Thyroid gland (tissue), 4 donors: Measurements from ENCODE around the gene CHEK1. TPM values are rescaled to one million over a fixed set of nuclear protein-coding genes. Genes with fewer than 3 reads are reported as not detected.
"Not testable (repeated sequence)": the region's sequence is repeated elsewhere in the genome, so short reads cannot be mapped to it uniquely, and the experiment has no call there.

Source experiments
- DNase-seq, 2 donors: peaks; one replicate each; pipeline ENCODE4 v3.0.0-alpha.2; 2019
- H3K27ac ChIP-seq, 3 donors: fragments of 200-600 bp; sonication (generic); 1 replicate in 2 of 3; 2 replicates in 1 of 3; pipeline ENCODE4 v1.5.1; 2016 to 2019; ENCODE audit warnings: mild to moderate bottlenecking in 1 of 3, moderate library complexity in 1 of 3
- H3K27me3 ChIP-seq: fragments of 200-600 bp; sonication (generic); one replicate; pipeline ENCODE4 v1.5.1; 2019
- H3K36me3 ChIP-seq, 2 donors: fragments of 200-600 bp; sonication (generic); one replicate each; pipeline ENCODE4 v1.5.1; 2016 to 2019
- H3K4me1 ChIP-seq, 2 donors: fragments of 200-600 bp; sonication (generic); one replicate each; pipeline ENCODE4 v1.5.1; 2017 to 2019
- H3K4me3 ChIP-seq, 3 donors: fragments of 200-600 bp; sonication (generic); replicated peaks in 1 of 3; 1 replicate in 2 of 3; 2 replicates in 1 of 3; pipeline ENCODE4 v1.5.1; 2016; ENCODE audit warnings: mild to moderate bottlenecking in 1 of 3
- H3K9me3 ChIP-seq: fragments of 200-600 bp; sonication (generic); one replicate; pipeline ENCODE4 v1.5.1; 2017
- POLR2A ChIP-seq, 2 donors: fragments of 450-650 bp; IDR thresholded peaks; one replicate each; pipeline ENCODE4 v1.6.1; 2017; ENCODE audit warnings: antibody characterized with exemption in 2 of 2, mild to moderate bottlenecking in 2 of 2, moderate library complexity in 1 of 2
- WGBS, 2 donors: methylation state at CpG; one replicate each; pipeline ENCODE4 v1.1.5; 2017; 5-methylcytosine and 5-hydroxymethylcytosine counted together
- intact Hi-C: fragments of 100-400 bp; cut with DNase I; formaldehyde crosslinking; loops from one replicate; pipeline ENCODE4 v1.15.1; 2023
- total RNA-seq, 4 donors: library from RNA; depleted of rRNA; stranded (reverse); fragments of >200 nt; gene quantifications; one replicate each; pipeline ENCODE4 v1.2.3, GENCODE V29; 2016
- TF ChIP-seq, protein P1 (sequence below), 6 experiments: fragments of 200-600 bp in 3 of 6; fragments of 450-650 bp in 3 of 6; sonication (generic) in 3 of 6; IDR thresholded peaks; one replicate each; pipeline ENCODE4 v1.5.1; 2016 to 2019; ENCODE audit warnings: antibody characterized with exemption in 6 of 6, mild to moderate bottlenecking in 2 of 6, inconsistent platforms in 1 of 6, moderate library complexity in 1 of 6

CHEK1 gene
- total RNA-seq, 4 donors from 2014 or later, result 0.78 to 3.4 (median 1.4) TPM

DNA sequence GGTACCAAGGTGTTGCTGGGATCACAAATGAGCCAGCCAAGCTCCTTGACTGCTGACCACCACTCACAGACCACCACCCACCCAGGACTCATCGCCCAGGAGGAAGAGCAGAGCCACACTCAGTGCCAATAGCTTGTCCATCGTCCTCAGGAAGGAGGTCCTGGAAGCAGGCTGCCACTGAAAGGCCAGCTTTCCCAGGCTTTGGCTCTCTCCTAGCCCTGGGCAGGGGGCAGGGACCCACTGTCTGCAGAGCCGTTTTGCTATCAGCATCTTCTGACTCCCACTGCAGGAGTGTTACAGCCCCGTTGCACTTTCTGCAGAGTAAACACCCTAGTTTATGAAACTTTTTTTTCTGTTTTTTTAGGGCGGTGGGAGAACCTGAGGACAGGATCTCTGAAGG is 67.9 kb downstream of the CHEK1 start:
- H3K27ac ChIP-seq, result no peak overlapping the region
- H3K9me3 ChIP-seq, result no peaks in the 10 kb centered on the region
- H3K27me3 ChIP-seq, result no peaks in the 10 kb centered on the region
- H3K4me3 ChIP-seq, result no peak overlapping the region
- no peaks in the 10 kb centered on the region for H3K4me1 ChIP-seq
- WGBS, 2 donors, result 72 to 74% methylated on average over 5 of the region's 5 CpGs
- intact Hi-C loops, result no loop called here
- DNase-seq, result no peak
- TF ChIP-seq POLR2A (IDR thresholded peaks at IDR 0.05), result no peak
- TF ChIP-seq, protein P1, sequence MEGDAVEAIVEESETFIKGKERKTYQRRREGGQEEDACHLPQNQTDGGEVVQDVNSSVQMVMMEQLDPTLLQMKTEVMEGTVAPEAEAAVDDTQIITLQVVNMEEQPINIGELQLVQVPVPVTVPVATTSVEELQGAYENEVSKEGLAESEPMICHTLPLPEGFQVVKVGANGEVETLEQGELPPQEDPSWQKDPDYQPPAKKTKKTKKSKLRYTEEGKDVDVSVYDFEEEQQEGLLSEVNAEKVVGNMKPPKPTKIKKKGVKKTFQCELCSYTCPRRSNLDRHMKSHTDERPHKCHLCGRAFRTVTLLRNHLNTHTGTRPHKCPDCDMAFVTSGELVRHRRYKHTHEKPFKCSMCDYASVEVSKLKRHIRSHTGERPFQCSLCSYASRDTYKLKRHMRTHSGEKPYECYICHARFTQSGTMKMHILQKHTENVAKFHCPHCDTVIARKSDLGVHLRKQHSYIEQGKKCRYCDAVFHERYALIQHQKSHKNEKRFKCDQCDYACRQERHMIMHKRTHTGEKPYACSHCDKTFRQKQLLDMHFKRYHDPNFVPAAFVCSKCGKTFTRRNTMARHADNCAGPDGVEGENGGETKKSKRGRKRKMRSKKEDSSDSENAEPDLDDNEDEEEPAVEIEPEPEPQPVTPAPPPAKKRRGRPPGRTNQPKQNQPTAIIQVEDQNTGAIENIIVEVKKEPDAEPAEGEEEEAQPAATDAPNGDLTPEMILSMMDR (IDR thresholded peaks at IDR 0.05), result no peak
- H3K36me3 ChIP-seq, result no peaks in the 10 kb centered on the region

DNA sequence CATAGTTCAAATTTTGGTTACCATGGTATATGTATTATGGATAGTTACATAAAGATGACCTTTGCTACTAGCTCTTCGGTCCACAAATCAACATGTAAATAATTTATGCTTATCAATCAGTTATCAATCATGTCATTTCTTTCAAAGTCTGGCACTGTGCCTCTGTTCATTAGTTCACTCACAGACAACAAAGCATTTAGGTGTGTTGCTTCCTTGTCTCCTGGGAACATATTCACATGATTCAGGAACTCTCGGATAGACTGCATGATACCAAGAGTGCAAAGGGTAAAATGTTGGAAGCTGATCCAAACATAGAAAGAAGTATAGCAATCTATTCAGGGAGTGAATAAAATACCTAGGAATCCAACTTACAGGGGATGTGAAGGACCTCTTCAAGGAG is 70.0 kb downstream of the CHEK1 start:
- DNase-seq, result no peak
- WGBS, 2 donors, result 85 to 91% methylated on average over 2 of the region's 2 CpGs
- no peak overlapping the region for H3K4me3 ChIP-seq
- H3K9me3 ChIP-seq, result no peaks in the 10 kb centered on the region
- no peaks in the 10 kb centered on the region for H3K36me3 ChIP-seq
- no peaks in the 10 kb centered on the region for H3K4me1 ChIP-seq
- no peak overlapping the region for H3K27ac ChIP-seq
- intact Hi-C loops, result no loop called here
- no peaks in the 10 kb centered on the region for H3K27me3 ChIP-seq
- TF ChIP-seq, protein P1 (IDR thresholded peaks at IDR 0.05), result no peak
- no peak for TF ChIP-seq POLR2A (IDR thresholded peaks at IDR 0.05)

DNA sequence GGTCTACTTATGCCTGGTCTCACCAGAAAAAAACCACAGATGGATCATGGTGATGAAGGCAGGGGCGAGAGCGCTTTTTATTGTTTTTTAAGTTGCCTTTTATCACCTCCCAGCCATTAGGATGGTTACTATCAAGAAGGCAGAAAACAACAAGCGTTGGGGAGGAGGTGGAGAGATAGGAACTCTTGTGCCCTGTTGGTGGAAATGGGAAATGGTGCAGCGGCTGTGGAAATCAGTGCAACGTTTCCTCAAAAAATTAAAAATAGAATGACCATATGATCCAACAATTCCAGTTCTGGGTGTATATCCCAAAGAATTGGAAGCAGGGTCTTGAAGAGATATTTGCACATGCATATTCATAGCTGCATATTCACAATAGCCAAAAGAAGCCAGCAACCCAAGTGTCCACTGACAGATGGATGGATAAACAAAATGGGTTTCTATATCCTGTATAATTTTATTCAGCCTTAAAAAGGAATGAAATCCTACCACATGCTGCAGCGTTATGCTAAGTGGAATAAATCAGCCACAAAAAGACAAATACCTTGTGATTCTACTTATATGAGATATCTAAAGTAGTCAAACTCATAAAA is 76.2 kb downstream of the CHEK1 start:
- 83 to 88% methylated on average over 6 of the region's 6 CpGs for WGBS, 2 donors
- TF ChIP-seq, protein P1 (IDR thresholded peaks at IDR 0.05), result no peak
- TF ChIP-seq POLR2A (IDR thresholded peaks at IDR 0.05), result no peak
- no peaks in the 10 kb centered on the region for H3K36me3 ChIP-seq
- no peak overlapping the region for H3K27ac ChIP-seq
- no peaks in the 10 kb centered on the region for H3K4me1 ChIP-seq
- no peaks in the 10 kb centered on the region for H3K27me3 ChIP-seq
- no peak for DNase-seq
- no peak overlapping the region for H3K4me3 ChIP-seq
- no peaks in the 10 kb centered on the region for H3K9me3 ChIP-seq
- intact Hi-C loops, result no loop called here

DNA sequence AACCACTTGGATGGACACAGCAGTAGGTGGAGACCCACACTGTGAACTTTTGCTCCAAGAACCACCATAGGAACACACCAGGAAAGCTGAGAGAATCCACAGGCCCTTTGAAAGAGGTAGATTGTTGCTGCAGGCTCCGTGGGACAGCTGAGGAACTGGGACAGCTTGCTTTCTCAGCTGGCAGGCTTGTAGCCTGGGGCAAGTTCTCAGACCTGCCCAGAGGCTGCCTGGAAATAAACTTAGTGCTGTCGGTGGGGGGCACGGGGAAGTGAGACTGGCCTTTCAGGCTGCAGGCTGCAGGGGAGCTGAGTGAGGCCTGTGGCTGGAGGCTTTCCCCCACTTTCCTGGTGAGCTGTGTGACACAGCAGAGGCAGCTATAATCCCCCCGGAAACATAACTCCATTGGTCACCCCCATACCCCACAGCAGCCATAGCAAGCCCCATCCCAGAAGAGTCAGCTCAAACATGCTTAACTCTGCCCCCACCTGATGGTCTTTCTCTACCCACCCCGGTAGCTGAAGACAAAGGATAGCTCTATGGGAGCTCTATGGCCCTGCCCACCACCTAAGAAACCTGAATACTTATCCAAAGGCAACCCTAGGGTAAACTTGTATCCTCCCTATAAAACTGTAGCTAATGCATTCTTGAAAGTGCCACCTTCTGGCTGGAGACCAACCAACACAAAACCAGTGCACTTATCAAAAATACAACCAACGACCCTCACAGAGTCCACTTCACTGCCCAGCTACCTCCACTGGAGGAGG is 77.1 kb downstream of the CHEK1 start:
- intact Hi-C loops, result no loop called here
- no peak for DNase-seq
- 41 to 54% methylated on average over 6 of the region's 6 CpGs for WGBS, 2 donors

DNA sequence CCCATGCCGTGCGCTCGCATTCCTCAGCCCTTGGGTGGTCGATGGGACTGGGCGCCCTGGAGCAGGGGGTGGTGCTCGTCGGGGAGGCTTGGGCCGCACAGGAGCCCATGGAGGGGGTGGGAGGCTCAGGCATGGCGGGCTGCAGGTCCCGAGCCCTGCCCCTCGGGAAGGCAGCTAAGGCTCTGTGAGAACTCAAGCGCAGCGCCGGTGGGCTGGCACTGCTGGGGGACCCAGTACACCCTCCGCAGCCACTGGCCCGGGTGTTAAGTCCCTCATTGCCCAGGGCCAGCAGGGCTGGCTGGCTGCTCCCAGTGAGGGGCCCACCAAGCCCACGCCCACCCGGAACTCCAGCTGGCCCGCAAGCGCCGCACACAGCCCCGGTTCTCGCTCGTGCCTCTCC is 79.7 kb downstream of the CHEK1 start:
- intact Hi-C loops, H3K9me3 ChIP-seq, H3K4me1 ChIP-seq, H3K27ac ChIP-seq, H3K4me3 ChIP-seq, DNase-seq, H3K36me3 ChIP-seq, H3K27me3 ChIP-seq: not testable (repeated sequence)
- 95 to 96% methylated on average over 5 to 12 of the region's 24 CpGs for WGBS, 2 donors

More for the DNA sequence above, 77.1 kb downstream of the CHEK1 start:
- no peak overlapping the region for H3K4me3 ChIP-seq
- TF ChIP-seq POLR2A (IDR thresholded peaks at IDR 0.05), result no peak
- TF ChIP-seq, protein P1 (IDR thresholded peaks at IDR 0.05), result no peak
- no peaks in the 10 kb centered on the region for H3K4me1 ChIP-seq
- no peaks in the 10 kb centered on the region for H3K36me3 ChIP-seq
- H3K27me3 ChIP-seq, result no peaks in the 10 kb centered on the region
- H3K9me3 ChIP-seq, result no peaks in the 10 kb centered on the region
- no peak overlapping the region for H3K27ac ChIP-seq
